GM18526 (cell line): ENCODE results near the gene XYLT1.

Source experiments
- POLR2A ChIP-seq: IDR thresholded peaks from 3 replicates; pipeline ENCODE4 v1.6.1; 2011; ENCODE audit not compliant: insufficient read length; ENCODE audit errors: extremely low read depth

XYLT1 gene

GRCh38 chr16:17131351-17131750 lies 339.4 kb downstream of the XYLT1 start:
- TF ChIP-seq POLR2A: no peak

- no peak for TF ChIP-seq POLR2A
Observed at GRCh38 chr16:17130733-17131132, 340.0 kb downstream of the XYLT1 start.

GRCh38 chr16:17129971-17130370 lies 340.8 kb downstream of the XYLT1 start:
- no peak for TF ChIP-seq POLR2A

- TF ChIP-seq POLR2A: no peak
Observed at GRCh38 chr16:17128791-17129190, 342.0 kb downstream of the XYLT1 start.

- no peak for TF ChIP-seq POLR2A
Observed at GRCh38 chr16:17126156-17126555, 344.6 kb downstream of the XYLT1 start.

- TF ChIP-seq POLR2A: no peak
Observed at GRCh38 chr16:17125671-17126070, 345.1 kb downstream of the XYLT1 start.

GRCh38 chr16:17117906-17118577 lies 352.7 kb downstream of the XYLT1 start:
- TF ChIP-seq POLR2A: no peak

GRCh38 chr16:17116595-17117322 lies 354.0 kb downstream of the XYLT1 start:
- TF ChIP-seq POLR2A: no peak

- TF ChIP-seq POLR2A: no peak
Observed at GRCh38 chr16:17109413-17109812, 361.3 kb downstream of the XYLT1 start.

GRCh38 chr16:17108596-17108995 lies 362.2 kb downstream of the XYLT1 start:
- no peak for TF ChIP-seq POLR2A

- no peak for TF ChIP-seq POLR2A
Observed at GRCh38 chr16:17107450-17107849, 363.3 kb downstream of the XYLT1 start.

- TF ChIP-seq POLR2A: no peak
Observed at GRCh38 chr16:17106243-17106791, 364.4 kb downstream of the XYLT1 start.

GRCh38 chr16:17105239-17105797 lies 365.4 kb downstream of the XYLT1 start:
- TF ChIP-seq POLR2A: no peak

- TF ChIP-seq POLR2A: no peak
Observed at GRCh38 chr16:17104654-17105053, 366.1 kb downstream of the XYLT1 start.

- TF ChIP-seq POLR2A: no peak
Observed at GRCh38 chr16:17103216-17103615, 367.5 kb downstream of the XYLT1 start.

GRCh38 chr16:17101646-17102045 lies 369.1 kb downstream of the XYLT1 start:
- TF ChIP-seq POLR2A: no peak
